Astrocyte of the spinal cord (primary cell): ENCODE data around the gene TAGLN2.

Experiments used
- DNase-seq: peaks from one replicate; pipeline ENCODE4 v3.0.0; 2011; ENCODE audit warnings: low read depth, low spot score
- H3K4me3 ChIP-seq: 2 replicates; pipeline ENCODE4 v1.5.1; 2011; ENCODE audit warnings: low read depth, mild to moderate bottlenecking, low read length, moderate library complexity
- CTCF ChIP-seq: IDR thresholded peaks from 2 replicates; pipeline ENCODE4 v1.5.1; 2012; ENCODE audit warnings: low read depth, mild to moderate bottlenecking, low read length, inconsistent platforms
- in situ Hi-C: cut with HindIII; loops from 2 replicates; pipeline ENCODE4 v1.10.0; 2017; ENCODE audit warnings: low sequenced_read_pairs

TAGLN2 gene

GRCh38 chr1:159935719-159936272 lies 10.5 kb upstream of the TAGLN2 start:
- TF ChIP-seq CTCF = no peak
- H3K4me3 ChIP-seq = no peak overlapping the region
- no peak for DNase-seq
- in situ Hi-C loops = no loop called here

- H3K4me3 ChIP-seq = no peak overlapping the region
- in situ Hi-C loops = no loop called here
- no peak for TF ChIP-seq CTCF
- no peak for DNase-seq
Measured at GRCh38 chr1:159935305-159935704, 10.0 kb upstream of the TAGLN2 start.

DNA sequence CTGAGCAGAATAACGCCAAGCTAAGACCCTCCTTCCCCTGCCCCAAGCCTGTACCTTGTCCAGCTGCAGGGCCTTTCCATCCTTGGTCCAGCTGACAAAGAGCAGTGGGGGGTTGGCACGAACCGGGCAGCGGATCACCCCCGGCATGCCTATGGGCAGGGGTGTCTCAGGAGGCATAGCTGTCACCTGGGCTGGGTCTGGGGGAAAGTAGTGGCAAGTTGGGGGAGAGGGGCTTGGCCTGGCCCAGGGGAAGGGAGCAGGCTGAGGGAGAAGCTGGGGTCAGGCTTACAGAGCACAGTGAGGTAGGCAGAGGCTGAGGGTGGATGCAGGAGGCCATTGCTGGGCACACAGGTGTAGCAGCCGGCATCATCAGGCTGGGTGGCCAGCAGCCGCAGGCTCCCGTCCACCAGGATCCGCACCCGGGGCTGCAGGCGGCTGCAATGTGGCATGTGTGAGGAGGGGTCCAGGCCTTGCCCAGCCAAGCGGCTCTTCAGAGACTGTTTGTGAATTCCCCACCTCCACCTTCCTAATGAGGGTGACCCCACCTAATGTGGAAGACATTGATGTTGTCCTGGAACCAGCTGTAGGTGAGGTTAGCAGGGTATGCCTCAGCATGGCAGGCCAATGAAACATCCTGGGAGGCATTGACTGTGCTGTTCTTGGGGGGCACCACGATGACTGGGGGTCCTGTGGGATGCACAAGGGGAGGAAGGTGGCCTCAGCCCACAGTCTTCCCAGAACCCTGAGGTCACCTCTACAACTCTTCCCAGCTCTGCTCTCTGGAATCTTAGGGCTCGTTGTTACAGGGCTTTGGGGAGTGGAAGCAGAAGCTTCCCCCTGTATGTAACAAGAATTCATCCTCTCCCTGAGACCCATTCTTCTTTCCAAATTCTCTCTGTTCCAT lies 9.1 kb upstream of the TAGLN2 start:
- in situ Hi-C loops = no loop called here
- DNase-seq = no peak
- TF ChIP-seq CTCF = no peak
- H3K4me3 ChIP-seq = no peak overlapping the region

- TF ChIP-seq CTCF = no peak
- in situ Hi-C loops = no loop called here
- no peak for DNase-seq
- no peak overlapping the region for H3K4me3 ChIP-seq
Measured at GRCh38 chr1:159933347-159933746, 8.0 kb upstream of the TAGLN2 start.

DNA sequence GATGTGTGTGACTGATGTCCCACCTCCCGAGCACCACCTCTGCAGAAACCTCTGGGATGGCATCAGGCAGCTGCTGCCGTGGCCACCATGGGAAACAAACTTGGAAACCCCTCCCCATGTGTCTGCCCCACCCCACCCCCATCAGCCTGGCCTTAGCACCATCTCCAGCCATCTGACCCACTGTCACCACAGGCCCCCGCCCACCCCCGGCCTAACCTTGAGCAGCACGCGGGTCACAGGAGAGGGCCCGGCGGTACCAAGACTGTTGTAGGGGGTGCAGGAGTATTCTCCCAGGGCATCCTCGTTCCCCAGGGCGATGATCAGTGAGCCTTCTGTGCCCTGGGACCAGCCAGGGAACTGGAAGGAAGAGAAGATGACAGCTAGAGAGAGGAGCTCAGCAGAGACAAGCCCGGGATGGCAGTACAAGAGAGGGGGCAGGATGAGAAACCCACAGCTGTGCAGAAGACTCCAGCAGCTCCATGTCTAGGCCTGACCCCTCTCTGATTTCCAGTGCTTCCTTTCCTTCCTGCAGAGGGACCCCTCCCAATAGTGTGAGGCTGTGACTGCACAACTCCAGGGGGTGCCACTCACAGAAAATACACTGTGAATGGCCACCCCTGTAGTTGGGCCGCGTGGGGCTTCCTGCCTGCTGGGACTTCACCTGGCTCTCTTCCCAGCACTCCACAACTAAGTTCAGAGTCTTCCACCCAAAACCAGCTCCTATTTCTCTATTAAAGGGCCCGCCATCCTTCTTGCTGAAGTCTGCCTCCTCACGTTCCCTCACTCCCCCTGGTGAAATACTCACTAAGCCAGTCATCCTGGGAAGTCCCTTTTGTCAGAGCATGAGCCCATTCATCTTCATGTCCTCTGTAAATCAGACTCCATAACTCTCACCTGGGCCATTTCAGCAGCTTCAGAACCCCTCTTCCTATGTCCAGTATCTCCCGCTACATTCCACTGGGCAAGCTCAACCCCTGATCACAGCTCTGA lies 7.3 kb upstream of the TAGLN2 start:
- DNase-seq = peak; percentile 46
- H3K4me3 ChIP-seq = no peak overlapping the region
- in situ Hi-C loops = no loop called here
- TF ChIP-seq CTCF = peak; percentile 24

DNA sequence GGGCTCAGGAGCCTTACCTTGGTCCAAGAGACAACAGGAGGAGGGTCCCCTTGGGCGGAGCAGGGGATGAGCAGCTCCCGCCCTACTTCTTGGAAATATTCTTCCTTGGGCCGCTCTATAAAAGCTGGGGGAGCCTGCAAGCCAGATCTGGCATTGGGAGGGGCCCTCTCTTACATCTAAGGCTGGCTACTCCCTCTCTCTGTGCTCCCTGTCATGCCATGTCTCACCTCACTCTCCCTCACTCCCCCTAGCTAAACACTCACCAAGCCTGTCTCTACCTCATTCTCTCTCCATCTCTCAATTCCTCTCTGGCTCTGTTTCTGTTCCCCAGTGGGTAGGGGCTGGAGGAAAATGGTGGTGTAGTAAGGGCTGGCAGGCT lies 6.5 kb upstream of the TAGLN2 start:
- DNase-seq = no peak
- no peak for TF ChIP-seq CTCF
- H3K4me3 ChIP-seq = no peak overlapping the region
- in situ Hi-C loops = no loop called here
